WI38 (cell line): ENCODE results near the gene NPVF.

ENCODE experiments used
- H3K4me3 ChIP-seq: 2 replicates; pipeline ENCODE4 v1.5.1; 2011; ENCODE audit warnings: low read depth, mild to moderate bottlenecking, control low read depth, low read length
- CTCF ChIP-seq: IDR thresholded peaks from 2 replicates; pipeline ENCODE4 v1.5.1; 2012; ENCODE audit warnings: low read depth, mild to moderate bottlenecking, control low read depth, low read length

The NPVF gene

DNA sequence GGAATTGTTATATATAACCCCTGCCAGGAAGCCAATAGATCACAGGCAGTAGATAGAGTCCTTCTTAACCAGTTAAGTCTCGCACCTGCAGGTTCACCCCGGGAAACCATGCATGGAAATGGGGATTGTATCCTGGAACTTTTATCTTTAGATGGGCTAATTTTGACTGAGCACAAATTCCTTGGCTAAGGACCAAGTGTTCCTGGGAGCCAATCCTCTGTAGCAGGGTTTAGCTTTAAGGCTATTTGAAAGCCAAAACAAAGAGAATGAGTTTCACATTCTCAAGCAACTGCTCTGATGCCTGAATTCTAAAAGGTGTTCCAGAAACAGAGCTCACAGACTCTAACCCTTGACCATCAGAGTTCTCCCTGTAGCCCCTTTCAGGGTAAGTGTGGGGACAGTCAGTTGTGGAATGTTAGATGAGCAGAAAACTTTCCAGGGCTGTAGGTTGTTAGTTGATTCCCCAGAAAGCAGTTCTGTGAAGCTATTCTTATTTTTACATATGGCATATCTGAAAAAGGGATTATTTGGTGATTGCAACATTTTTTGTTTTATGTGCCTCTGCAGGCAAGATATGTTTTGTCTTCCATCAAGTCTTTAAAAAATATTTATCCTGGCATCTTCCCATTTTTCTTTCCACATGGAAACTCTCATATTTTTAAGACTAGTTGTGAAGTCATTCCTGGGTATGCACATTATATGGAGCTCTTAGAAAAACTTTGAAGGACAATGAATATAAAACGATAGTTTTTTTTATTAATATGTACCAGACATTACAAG, 16.2 kb upstream of the NPVF start:
- H3K4me3 ChIP-seq, result no peak overlapping the region
- no peak for TF ChIP-seq CTCF

- no peak for TF ChIP-seq CTCF
- no peak overlapping the region for H3K4me3 ChIP-seq
Measured at GRCh38 chr7:25242678-25243077, 14.4 kb upstream of the NPVF start.

DNA sequence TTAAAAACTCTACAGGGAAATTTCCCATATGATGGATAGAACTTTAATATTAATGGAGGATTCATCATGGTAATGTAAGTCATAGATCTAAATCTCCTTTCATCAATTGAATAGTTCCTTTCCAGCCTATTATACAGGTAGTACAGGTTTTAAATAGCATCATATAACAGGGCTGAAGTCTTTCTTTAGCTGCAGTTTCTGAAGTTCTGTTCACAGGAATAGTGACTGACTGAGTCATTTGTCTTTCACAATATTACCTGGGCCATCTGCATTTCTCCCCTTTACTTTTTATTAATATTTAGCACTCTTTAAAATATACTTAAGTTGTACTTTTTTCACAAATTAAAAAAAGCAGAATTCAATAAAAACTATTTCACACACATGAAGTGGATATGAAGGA, 12.6 kb upstream of the NPVF start:
- no peak overlapping the region for H3K4me3 ChIP-seq
- TF ChIP-seq CTCF, result no peak

DNA sequence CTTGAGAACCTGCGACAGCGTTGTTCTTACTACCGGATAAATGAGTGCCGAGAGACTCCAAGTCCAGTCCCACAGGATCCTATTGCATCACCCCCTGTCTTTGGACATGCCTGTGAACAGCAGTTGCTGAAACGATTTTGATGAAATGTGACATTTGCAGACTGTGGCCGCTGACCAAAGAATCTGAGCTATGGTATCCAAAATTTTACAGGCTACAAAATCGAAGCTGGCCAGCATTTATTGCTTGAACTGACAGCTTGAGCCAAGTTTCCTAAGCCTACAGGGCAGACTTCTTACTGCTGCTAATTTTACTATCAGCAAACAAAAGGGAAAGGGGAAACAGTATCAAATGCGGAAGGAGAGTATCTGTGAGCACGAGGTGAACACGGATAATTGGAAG, 12.1 kb upstream of the NPVF start:
- TF ChIP-seq CTCF, result no peak
- H3K4me3 ChIP-seq, result no peak overlapping the region

DNA sequence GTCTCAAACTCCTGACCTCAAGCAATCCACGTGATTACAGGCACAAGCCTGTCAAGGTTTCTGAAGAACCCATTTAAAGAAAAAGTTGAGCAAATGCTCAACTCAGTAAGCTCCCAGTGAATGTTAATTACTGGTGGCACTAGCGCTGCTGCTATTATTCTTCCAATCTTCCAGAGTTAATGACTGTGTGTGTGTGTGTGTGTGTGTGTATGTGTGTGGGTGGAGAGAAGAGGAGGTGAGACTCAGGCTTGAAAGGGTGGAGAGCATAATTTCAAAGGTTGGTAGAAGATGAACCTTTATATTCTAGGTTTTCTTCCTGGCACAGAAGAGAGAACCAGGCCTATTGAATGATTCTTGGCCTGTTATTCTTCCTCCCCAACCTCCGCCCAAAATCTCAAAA, 11.6 kb upstream of the NPVF start:
- no peak for TF ChIP-seq CTCF
- H3K4me3 ChIP-seq, result no peak overlapping the region

- H3K4me3 ChIP-seq, result no peak overlapping the region
- TF ChIP-seq CTCF, result no peak
Measured at GRCh38 chr7:25238066-25238725, 9.9 kb upstream of the NPVF start.

- no peak overlapping the region for H3K4me3 ChIP-seq
- no peak for TF ChIP-seq CTCF
Measured at GRCh38 chr7:25235471-25235870, 7.2 kb upstream of the NPVF start.
